Transverse colon (tissue), 3 donors: ENCODE data around the gene INTS2.

Experiments
- CTCF ChIP-seq, 5 experiments: fragments of 200-600 bp in 3 of 5; fragments of 450-650 bp in 2 of 5; sonication (generic) in 3 of 5; IDR thresholded peaks; 1 replicate in 2 of 5; 2 replicates in 3 of 5; pipeline ENCODE4 v1.5.1; 2016 to 2017; ENCODE audit warnings: antibody characterized with exemption in 5 of 5, inconsistent platforms in 3 of 5, mild to moderate bottlenecking in 2 of 5, moderate library complexity in 1 of 5
- EP300 ChIP-seq: sonication (generic); formaldehyde crosslinking; IDR thresholded peaks from one replicate; pipeline ENCODE4 v1.6.1; 2017; ENCODE audit warnings: antibody characterized with exemption, low read depth

- no peak for TF ChIP-seq CTCF (IDR thresholded peaks at IDR 0.05)
- no peak for TF ChIP-seq EP300
Observed at GRCh38 chr17:61868074-61868473, 59.7 kb downstream of the INTS2 start.
